GDM1 (cell line): Measurements from ENCODE around the gene IFT20.

Experiments
- DNase-seq: peaks from one replicate; lab custom pipeline; 2025; lab: John Stamatoyannopoulos, UW

Gene IFT20, protein sequence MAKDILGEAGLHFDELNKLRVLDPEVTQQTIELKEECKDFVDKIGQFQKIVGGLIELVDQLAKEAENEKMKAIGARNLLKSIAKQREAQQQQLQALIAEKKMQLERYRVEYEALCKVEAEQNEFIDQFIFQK

DNA sequence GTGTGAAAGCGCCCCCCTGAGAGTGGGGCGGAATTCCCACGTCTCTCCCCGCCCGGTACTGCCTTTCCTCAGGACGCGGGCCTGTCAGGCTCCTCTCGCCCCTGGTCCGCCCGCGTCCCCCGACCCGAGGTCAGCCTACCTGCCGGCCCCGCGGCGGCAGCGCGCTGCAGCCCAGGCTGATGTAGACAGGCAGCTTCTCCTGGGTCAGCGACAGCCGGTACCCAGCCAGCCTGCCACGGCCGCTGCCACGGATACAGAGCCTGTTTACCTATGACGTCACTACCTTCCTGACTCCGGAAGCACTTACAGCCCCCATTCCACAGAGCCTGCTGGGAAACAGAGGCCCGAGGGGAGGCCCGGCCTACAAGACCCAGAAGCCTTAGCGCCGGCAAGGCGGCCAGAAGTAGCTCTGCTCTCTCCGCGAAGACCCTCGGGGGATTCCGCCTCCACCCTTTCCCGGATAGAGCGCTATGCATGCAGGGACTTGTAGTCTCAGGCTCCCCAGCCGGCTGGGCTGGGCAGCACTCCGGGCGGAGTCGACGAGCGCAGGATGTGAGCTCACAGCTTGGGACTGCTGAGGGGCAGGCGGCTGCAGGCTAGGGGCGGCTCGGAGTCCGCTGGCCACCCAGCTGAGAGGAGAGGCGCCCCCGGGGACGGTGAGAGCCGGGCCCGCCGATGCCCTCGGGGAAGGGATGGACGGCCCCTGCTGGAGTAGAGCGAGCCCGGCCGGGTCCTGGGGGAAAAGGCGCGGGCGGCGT is at the start of gene IFT20, which contains the start of gene TNFAIP1:
Gene IFT20, minus strand, starts transcription at position 272 of the 758 bp plus-strand sequence. CDS start 3,487 bp downstream, outside the sequence.
Gene TNFAIP1, plus strand, starts transcription at position 561 of the 758 bp plus-strand sequence. CDS start 3,761 bp downstream, outside the sequence.
- peak; percentile 98 for DNase-seq

DNA sequence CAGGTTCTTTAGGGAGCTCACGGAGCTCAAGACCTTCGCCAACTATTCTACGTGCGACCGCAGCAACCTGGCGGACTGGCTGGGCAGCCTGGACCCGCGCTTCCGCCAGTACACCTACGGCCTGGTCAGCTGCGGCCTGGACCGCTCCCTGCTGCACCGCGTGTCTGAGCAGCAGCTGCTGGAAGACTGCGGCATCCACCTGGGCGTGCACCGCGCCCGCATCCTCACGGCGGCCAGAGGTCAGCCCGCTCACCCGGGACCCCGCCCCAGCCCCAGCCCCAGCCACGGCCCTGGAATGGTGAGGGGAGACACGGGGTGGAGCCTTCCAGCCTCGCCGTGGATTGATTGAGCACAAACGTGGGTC is 49.7 kb upstream of the IFT20 start:
- no peak for DNase-seq

DNA sequence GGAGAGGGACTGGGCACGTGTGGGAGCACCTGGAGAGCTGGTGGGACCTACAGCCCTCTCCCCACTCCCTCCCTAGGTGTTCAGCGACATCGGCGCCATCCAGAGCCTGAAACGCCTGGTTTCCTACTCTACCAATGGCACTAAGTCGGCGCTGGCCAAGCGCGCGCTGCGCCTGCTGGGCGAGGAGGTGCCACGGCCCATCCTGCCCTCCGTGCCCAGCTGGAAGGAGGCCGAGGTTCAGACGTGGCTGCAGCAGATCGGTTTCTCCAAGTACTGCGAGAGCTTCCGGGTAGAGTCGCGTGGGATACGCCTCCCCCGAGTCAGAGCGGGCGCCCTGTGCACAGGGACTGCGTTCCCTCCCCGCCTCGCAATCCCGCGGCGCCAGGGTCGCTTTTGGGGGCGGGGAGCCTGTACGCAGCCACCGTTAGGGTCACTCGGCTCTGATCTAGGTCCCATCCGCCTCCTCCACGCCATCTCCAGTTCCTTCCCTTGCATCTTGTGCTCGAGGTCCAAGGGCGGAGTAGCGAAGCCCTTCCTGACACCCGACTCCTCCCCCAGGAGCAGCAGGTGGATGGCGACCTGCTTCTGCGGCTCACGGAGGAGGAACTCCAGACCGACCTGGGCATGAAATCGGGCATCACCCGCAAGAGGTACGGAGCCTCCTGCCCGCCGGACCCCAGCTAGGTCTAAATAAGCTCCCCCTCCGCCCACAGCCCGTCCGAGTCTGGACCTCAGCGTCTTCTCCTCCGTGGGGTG is 49.2 kb upstream of the IFT20 start:
- DNase-seq: no peak

DNA sequence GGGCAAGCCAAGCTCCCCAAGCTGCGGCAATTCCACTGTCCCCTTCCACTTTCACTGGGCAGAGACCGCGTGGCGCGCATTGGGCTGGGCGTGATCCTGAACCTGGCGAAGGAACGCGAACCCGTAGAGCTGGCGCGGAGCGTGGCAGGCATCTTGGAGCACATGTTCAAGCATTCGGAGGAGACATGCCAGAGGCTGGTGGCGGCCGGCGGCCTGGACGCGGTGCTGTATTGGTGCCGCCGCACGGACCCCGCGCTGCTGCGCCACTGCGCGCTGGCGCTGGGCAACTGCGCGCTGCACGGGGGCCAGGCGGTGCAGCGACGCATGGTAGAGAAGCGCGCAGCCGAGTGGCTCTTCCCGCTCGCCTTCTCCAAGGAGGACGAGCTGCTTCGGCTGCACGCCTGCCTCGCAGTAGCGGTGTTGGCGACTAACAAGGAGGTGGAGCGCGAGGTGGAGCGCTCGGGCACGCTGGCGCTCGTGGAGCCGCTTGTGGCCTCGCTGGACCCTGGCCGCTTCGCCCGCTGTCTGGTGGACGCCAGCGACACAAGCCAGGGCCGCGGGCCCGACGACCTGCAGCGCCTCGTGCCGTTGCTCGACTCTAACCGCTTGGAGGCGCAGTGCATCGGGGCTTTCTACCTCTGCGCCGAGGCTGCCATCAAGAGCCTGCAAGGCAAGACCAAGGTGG is 46.0 kb upstream of the IFT20 start:
- DNase-seq: no peak

DNA sequence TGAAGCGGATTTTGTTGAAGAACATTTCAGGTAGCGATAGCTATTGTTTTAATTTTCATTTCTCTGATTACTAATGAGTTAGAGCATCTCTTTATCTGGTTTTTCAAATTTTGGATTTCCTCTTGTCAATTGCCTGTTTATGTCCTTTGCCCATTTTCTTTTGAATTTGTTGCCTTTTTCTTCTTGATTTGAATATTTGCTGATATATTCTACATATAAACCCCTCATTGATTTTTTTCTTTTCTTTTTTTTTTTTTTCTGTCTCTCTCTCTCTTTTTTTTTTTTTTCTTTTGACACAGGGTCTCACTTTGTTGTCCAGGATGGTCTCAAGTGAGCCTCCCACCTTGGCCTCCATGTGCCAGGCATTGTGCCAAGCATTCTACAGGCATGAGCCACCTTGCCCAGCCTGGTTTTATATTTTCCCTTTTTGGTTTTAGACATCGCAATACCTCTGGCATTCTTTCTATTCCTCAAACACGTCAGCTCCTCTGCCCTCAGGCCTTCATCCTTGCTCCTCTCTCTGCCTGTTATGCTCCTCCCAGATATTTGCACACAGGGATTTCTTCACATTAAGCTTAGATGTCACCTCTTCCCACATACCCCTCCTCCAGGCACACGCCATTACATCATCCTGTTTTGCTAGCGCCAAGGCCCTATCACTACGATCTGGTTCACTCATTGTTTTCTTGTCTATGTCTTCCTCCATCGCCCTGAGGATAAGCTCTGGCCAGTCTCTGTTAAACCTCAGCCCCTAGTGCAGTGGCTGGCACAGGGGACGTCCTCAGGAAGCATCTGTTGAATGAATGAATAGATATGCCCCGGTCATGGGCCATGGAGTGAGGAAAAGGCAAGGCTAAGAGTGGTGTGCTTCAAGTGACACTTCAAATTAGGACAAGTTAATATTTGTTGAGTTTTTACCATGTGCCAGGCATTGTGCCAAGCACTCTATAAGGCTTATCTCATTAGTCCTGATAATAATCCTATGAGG is 44.8 kb upstream of the IFT20 start:
- DNase-seq: no peak

DNA sequence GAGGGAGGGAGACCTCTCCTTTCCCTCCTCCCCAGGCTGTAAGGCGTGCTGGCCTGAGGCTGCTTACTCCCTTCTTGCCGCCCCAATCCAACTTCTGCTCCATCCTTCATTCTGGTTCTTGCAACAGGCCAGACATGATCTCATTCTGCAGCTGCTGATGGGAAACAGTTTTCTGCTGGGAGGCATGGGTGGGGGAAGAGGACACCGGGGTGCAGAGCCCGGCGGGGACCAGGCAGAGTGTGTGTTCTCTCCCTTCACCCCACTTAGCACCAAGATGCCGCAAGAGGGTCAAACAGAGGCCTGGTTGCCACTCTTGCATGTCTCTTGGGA is 37.6 kb upstream of the IFT20 start:
- no peak for DNase-seq

DNA sequence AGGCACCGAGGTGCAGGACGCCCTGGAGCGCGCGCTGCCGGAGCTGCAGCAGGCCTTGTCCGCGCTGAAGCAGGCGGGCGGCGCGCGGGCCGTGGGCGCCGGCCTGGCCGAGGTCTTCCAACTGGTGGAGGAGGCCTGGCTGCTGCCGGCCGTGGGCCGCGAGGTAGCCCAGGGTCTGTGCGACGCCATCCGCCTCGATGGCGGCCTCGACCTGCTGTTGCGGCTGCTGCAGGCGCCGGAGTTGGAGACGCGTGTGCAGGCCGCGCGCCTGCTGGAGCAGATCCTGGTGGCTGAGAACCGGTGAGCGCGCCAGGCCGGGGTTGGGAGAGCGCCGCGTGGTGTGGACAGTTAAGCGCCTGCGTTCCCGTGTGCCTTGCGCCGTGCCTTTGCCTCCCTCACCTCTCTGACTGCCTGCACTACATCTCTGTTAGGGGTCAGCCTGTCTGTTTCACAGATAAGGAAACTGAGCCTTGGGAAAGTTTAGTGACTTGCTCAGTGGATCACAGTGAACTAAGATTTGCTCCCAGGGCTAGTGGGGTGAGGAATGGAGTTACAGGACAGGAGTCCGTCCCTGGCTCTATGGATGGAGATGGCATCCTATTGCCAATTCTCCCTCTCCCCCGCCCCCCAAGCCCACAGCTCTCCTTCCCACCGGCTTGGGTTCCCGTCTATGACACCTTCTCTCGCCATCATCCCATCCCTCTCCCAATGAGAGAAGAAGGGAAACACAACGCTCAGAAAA is 37.1 kb upstream of the IFT20 start:
- no peak for DNase-seq

DNA sequence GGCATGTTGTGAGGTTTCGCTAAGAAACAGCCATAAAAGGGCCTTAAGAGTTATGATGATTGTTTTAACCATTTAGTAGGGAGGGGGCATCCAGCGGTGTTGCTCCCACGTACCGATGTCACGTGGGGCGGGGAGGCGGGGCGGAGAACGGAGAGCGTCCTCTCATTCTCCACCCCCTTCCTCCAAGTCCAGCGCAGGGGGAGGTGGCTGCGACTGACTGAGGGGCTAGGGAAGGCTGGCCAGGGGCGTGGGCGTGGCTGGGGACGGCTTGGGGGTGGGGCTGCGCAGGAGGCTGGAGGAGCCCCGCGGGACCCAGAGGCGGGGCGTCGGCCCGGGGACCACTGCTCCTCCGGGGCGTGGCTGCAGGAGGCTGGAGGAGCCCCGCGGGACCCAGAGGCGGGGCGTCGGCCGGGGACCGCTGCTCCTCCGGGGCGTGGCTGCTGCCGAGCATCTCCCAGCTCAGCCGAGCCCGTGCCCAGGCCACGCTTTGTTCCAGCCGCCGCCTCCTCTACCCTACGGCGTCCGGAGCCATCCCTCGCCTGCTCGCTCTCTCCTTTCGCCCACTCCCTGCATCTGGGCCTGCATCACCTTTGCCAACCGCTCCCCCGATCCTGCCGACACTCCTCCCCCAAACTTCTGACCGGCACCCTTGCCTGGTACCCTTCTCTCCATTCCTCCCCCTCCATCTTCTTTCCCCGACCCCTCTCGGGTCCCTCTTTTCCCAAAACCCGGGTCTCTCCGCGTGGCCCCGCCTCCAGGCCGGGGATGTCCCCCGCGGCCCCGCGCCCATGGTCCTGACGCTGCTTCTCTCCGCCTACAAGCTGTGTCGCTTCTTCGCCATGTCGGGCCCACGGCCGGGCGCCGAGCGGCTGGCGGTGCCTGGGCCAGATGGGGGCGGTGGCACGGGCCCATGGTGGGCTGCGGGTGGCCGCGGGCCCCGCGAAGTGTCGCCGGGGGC is 36.3 kb upstream of the IFT20 start, which contains the start of gene SARM1:
Gene SARM1, plus strand, starts transcription at position 450 of the 958 bp plus-strand sequence. Its CDS starts 339 bp downstream, at position 789.
- peak; percentile 66 for DNase-seq

DNA sequence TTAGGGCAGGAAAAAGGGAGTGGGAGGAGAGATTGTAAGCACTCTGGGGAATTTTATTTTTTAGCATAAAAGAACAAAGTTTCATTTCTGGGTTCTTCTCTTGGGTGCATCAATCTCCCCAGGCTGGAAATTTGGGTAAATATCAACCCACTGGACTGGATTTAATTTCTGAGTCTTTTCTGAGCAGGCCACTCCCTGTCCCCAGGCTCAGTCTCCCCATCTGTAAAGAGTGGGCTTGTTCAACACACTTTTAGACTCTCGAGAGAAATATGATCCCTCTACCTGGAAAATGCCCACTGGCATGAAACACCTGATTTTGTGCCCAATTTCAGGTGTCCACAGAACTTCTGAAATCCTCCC is 35.5 kb upstream of the IFT20 start:
- DNase-seq: no peak

DNA sequence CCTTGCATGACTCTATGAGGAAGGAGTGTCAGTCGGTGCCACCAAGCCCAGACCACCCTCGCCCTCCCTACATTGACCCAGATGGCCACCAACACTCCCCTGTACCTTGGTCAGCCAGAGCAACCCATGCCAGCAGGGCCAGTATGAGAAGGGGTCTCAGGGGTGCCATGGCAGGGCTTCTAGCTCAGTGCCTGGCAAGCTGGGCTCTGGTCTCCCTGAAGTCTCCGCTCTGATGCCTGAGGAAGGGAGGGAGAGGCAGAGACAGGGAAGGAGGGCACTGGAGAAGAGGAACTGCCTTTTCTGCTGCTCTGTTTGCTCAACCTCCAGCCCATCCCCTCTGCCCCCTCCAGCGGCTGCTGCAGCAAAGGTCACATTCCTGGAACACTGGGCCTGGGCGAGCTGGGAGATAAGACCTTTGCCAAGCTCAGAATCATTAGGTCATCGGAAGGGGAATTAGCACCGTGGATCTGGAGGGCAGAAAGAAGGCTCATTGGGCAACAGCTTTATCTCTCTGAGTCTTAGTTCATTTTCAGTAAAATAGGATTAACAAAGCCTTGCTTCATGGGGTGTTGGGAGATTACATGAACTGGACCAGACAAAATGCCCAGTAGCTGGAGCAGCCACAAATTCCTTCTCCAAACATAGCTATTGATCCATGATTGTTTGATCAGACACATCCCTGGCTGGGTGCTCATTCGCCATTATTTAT is 34.9 kb upstream of the IFT20 start, which contains the start of gene VTN:
Gene VTN, minus strand, starts transcription at position 273 of the 709 bp plus-strand sequence. Its CDS starts 104 bp downstream, at position 169.
- no peak for DNase-seq

DNA sequence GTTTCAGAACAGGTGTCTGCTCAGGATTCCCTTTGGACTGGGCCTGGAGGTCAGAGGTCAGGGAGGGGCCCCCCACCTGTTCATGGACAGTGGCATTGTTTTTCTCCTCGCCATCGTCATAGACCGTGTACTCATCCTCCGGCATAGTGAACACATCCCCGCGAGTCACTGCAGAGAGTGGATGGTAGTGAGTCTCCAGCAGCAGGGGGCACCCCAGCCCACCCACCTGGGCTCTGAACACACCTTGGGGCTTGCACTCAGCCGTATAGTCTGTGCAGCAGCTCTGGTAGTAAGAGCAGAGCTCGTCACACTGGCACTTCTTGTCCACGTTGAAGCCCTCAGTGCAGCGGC is 34.4 kb upstream of the IFT20 start:
- DNase-seq: no peak

DNA sequence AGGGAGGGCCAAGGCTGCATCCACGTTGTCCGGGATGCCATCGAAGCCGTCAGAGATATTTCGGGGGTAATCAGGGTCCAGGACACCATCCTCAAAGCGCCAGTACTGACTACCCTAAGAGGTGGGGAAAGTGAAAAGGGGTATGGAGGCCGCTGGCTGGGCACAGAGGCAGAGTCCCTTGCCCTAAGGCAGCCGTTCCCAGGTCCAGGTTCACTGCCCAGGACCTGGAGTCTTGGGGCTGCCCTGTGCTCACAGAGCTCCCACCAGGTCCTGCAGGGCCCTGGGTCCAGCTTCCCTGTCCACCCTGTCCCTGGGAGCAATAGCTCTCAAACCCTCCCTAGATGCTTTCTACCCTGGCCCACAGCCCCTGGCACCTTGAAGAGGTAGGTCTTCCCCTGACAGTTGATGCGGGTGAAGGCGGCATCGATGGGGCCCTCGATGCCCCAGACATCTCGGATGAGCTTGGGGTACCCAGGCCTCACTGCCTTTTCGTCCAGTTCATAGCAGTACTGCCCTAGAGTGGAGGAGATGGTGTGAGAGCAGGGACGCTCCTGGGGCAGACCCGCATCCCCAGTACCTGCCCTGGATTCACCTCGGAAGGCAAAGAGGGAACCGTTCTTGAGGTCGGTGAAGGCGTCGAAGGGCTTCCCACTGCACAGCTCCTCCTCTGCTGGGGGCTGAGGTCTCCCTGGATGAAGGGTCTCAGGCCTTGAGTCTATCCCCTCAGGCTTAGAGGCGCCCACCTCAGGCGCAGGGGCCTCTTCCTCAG is 33.8 kb upstream of the IFT20 start:
- DNase-seq: no peak

DNA sequence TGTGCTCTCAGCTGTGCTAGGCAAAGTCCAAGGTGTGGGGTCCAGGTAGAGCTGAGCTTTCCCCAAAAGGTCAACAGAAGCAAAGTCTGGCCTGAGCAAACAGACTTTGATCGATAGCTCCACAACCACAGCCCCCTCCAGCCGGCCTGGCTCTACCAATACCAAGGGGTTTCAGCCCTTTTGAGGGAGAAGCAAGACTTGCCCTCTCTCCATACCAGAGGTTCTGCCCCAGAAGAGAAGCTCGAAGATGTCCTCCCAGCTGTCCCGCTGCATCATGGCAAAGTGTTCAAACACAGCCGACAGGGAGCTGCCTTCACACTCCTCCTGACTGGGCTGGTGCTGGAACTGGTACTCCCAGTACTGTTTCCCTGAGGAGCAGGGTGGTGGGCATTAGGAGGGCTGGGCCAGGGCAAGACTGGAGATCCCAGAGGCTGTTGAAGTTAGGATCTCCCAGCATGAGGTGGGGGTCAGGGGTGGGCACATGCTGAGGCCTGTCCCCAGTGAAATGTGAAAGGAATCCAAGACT is 33.1 kb upstream of the IFT20 start:
- DNase-seq: no peak

DNA sequence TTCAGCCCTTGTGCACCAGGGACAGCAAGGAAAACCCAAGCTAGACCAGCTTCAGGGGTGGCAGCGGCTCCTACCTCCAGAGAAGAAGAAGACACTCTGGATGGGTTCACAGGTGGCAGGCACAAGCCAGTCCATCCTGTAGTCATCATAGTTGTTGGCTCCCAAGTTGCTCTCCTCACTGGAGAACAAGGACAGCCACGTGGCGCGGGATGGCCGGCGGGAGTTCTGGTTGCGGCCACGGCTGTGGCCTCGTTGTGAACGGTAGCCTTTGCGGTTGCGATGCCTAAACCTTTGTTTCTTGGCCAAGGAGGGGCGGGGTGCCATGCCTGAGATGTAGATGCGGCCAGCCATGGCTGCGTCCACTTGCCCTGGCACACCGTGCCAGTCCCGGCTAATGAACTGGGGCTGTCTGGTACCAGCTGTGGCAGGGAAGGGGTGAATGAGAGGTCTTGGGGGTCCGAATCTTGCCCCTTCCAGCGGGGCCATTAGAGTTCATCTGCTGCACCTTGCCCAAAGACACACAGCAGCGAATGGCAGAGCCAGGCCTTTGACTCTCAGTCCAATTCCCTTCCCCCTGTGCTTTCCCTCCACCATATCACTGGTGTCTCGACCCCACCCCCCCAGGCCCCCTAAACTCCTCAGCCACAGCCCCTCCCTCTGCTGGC is 32.5 kb upstream of the IFT20 start:
- DNase-seq: no peak

DNA sequence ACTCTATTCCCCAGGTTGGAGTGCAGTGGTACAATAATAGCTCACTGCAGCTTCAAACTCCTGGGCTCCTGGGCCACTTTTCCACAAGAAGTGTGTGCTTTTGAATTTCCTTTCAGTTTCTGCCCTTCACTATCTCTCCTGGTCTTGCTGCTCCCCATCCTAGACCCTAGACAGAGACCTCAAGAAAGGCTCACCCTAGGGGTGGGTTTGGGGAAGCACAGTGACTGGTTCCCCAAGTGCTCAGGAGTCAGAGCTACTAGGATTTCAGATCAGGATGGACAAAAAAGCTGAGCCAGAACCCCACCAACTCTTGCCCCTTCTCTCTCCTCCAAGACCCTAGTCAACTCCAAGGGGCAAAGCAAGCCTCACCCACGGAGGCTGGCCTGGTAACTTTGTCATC is 31.3 kb upstream of the IFT20 start:
- no peak for DNase-seq

DNA sequence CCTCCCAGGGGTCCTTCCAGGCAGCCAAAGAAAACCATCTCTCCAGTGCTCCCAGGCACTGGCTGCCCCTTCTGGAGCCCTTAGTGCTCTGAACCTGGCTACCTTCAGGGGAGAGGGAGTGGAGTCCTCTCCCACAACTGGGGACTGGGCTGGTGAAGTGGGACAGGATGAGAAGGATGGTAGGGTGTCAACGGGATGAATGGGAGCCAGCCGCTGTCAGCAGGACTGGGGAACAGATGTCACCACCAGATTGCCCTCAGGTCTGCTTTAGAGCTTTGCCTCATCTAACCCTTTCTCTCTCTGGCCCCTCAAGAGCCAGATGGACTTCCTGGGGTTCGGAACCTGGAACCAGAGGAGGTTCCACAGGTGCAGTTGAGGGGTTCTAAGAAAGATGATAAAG is 30.2 kb upstream of the IFT20 start:
- DNase-seq: no peak
